Brain microvascular endothelial cell (primary cell): ENCODE measurements around the gene CDX2.

Experiments
- DNase-seq: peaks from one replicate; pipeline ENCODE4 v3.0.0-alpha.2; 2020
- H3K27ac ChIP-seq: fragments of 250-450 bp; sonication (Bioruptor Pico); 2 replicates; pipeline ENCODE4 v1.5.1; 2020; ENCODE audit warnings: mild to moderate bottlenecking, moderate library complexity
- H3K27me3 ChIP-seq: fragments of 250-450 bp; sonication (Bioruptor Pico); replicated peaks from 2 replicates; pipeline ENCODE4 v1.5.1; 2020; ENCODE audit warnings: mild to moderate bottlenecking
- H3K36me3 ChIP-seq: fragments of 250-450 bp; sonication (Bioruptor Pico); replicated peaks from 2 replicates; pipeline ENCODE4 v1.5.1; 2020; ENCODE audit warnings: mild to moderate bottlenecking
- H3K4me3 ChIP-seq: 2 replicates; pipeline ENCODE4 v1.5.1; 2011; ENCODE audit warnings: low read depth, mild to moderate bottlenecking, control low read depth, low read length, moderate library complexity
- in situ Hi-C: cut with HindIII; loops from 2 replicates; pipeline ENCODE4 v1.10.0; 2017; ENCODE audit warnings: low sequenced_read_pairs, low pct_ligation_motif_present
- TF ChIP-seq, protein P1 (sequence below): IDR thresholded peaks from 2 replicates; pipeline ENCODE4 v1.5.1; 2011; ENCODE audit warnings: low read depth, mild to moderate bottlenecking, moderate library complexity, low read length, control low read depth, inconsistent platforms; ENCODE audit errors: missing control alignments

The CDX2 gene

DNA sequence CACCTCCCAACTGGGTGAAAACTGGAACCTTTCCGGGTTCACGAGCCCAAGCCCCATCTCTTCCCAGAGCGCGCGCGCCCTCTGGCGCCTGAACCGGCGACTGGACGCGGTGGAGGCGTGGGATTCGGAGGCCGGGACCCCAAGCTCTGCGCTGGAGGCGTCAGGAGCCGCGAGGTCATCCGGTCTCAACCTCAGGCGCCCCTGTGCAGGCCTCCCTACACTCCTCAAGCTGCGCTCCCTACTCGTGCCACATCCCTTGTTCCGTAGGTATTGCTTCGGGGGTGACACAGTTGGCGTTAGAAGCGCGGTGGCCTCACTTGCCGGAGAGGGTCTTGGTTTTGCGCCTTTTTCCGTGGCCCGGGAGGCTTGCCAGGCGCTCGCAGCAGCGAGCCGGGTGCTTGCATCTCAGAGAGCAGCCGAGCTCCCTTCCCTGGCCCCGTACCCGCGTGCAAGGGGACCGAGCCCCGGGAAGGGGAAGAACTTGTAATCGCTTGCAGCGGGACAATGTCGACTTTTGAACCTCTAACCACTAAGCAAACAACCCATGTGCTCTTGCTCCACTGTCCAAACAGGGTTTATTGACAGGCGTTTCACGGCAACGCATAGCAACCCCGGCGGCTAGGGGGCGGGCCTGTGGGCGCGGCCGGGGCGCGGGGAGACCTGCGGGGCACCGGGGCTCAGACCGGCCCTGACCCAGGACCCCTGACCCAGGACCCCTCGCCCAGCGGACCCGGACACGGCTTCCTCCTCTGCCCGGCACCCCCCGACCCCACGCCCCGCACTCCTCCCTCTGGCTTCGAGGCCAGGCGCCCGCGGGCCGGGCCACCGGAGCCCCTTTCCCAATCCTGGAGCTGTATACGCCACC lies 8.5 kb downstream of the CDX2 start:
- in situ Hi-C loops, result no loop called here
- Histone ChIP-seq H3K27ac (no peak overlapping the region), H3K27me3 (peaks cover 87% of the 10 kb centered on the region), H3K4me3 (no peak overlapping the region), H3K36me3 (no peaks in the 10 kb centered on the region)
- TF ChIP-seq, protein P1, sequence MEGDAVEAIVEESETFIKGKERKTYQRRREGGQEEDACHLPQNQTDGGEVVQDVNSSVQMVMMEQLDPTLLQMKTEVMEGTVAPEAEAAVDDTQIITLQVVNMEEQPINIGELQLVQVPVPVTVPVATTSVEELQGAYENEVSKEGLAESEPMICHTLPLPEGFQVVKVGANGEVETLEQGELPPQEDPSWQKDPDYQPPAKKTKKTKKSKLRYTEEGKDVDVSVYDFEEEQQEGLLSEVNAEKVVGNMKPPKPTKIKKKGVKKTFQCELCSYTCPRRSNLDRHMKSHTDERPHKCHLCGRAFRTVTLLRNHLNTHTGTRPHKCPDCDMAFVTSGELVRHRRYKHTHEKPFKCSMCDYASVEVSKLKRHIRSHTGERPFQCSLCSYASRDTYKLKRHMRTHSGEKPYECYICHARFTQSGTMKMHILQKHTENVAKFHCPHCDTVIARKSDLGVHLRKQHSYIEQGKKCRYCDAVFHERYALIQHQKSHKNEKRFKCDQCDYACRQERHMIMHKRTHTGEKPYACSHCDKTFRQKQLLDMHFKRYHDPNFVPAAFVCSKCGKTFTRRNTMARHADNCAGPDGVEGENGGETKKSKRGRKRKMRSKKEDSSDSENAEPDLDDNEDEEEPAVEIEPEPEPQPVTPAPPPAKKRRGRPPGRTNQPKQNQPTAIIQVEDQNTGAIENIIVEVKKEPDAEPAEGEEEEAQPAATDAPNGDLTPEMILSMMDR, result peak; percentile 45
- DNase-seq, result peak; percentile 34

DNA sequence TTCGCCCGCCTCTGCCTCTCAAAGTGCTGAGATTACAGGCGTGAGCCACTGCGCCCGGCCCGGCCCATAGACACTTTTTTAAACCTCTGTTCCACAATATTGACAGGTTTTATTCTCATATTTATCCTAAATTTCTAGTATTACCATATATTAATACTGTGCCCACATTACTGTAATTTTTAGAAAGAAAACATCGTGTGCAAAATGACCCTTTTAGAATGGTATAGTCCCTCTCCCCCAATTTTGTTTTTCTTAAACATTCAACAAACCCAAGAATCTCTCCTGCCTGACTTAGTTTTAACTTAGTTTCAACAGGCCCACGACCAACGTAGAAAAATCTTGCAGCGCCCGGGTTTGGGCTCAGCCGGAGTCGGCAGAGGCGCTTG lies 9.1 kb downstream of the CDX2 start:
- TF ChIP-seq, protein P1, result no peak
- in situ Hi-C loops, result no loop called here
- DNase-seq, result no peak
- peaks cover 85% of the 10 kb centered on the region for H3K27me3 ChIP-seq
- no peaks in the 10 kb centered on the region for H3K36me3 ChIP-seq
- H3K27ac ChIP-seq, result no peak overlapping the region
- H3K4me3 ChIP-seq, result no peak overlapping the region

DNA sequence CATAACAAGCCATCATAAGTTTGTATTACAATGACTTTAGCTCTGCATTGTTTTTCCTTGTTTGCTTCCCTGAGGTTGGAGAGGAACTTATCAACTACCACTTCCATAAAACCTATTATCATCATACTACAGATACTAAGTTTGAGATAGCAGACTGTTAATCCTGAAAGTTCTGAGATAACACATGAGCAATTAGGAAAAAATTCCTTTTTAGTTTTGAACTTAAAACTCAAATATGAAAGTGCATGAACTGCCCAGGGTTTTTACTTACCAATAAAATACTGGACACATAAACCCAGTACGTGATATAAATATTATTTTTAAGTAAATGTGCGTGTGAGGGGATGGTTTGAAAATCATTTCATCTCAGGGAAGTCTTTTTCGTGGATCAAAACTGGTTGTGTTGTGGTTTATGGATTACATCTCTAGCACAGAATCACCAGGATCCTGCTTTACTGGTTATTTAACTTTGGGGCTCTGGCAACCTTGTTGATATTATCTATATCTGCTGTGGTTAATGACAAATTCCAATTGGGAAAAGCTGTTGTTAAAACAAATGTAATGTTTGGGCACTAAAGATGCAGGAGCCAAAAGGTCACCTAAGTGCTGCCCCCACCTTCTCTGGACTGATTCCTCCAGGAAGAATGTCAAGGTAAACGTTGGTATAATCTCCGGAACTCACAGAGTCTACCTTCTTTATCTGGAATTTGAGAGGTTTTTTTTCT lies 12.4 kb downstream of the CDX2 start:
- Histone ChIP-seq H3K4me3 (no peak overlapping the region), H3K27me3 (peaks cover 82% of the 10 kb centered on the region), H3K27ac (no peak overlapping the region), H3K36me3 (no peaks in the 10 kb centered on the region)
- no peak for DNase-seq
- in situ Hi-C loops, result no loop called here
- TF ChIP-seq, protein P1, result no peak

DNA sequence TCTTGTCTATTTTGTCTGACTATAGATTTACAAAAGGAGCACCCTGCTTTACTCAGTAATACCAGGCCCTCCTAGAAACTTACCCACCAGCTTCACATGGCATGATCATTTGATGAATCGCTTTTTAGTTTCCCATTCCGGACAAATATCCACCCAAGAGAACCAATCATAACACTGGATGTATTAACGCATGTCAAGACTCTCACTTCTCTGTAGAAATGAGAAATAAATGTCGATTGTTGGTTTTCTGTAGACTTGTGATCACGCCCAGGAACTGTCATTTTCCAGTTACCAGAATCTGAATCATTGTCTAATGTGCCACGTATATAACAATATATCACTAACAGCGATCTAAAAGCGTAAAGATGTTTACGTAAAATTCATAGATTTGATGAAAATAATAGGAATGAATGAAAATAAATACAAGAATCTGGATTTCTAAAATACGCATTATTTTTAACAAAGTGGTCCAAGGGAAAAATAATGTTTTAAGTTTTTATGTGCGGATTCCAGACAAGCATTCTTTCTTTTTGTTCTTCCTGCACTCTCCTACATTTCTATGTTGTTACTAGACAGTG lies 14.0 kb downstream of the CDX2 start:
- in situ Hi-C loops, result no loop called here
- no peak overlapping the region for H3K27ac ChIP-seq
- no peak overlapping the region for H3K4me3 ChIP-seq
- peaks cover 66% of the 10 kb centered on the region for H3K27me3 ChIP-seq
- TF ChIP-seq, protein P1, result no peak
- H3K36me3 ChIP-seq, result no peaks in the 10 kb centered on the region
- no peak for DNase-seq

DNA sequence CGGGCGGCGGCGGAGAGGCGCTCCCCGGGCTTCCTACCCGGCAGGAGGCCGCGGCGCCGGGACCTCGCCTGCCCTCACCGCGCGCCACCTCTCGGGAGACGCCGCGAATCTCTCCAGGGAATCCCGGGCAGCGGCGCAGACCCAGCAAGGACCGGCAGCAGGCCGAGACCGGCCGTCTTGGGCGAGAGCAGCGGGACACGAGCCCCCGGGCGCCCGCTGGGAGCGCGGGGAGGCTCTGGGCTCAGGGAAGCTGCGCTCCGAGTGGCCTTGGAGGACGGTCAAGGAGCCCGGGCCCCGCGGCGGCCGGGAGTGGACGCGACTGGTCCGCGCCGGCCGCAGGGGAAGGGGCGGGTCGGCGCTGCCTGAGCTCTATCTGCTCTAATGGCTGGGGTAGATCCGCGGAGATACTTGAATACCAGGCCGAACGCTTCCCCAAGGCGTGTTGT lies 14.7 kb downstream of the CDX2 start:
- H3K27ac ChIP-seq, result no peak overlapping the region
- peaks cover 59% of the 10 kb centered on the region for H3K27me3 ChIP-seq
- in situ Hi-C loops, result no loop called here
- H3K4me3 ChIP-seq, result peak overlapping the region; percentile 34
- TF ChIP-seq, protein P1, result no peak
- H3K36me3 ChIP-seq, result no peaks in the 10 kb centered on the region
- no peak for DNase-seq
